GM12891 (cell line): ENCODE results near the gene KCNJ4.

ENCODE experiments used
- POLR2A ChIP-seq: IDR thresholded peaks from 2 replicates; pipeline ENCODE4 v1.6.1; 2011; ENCODE audit warnings: low read depth, low read length, control low read depth
- POLR2AphosphoS5 ChIP-seq: IDR thresholded peaks from 2 replicates; pipeline ENCODE4 v1.6.1; 2011; ENCODE audit warnings: low read depth, low read length, control low read depth
- POU2F2 ChIP-seq: IDR thresholded peaks from 2 replicates; pipeline ENCODE4 v1.6.1; 2011; ENCODE audit warnings: low read depth, mild to moderate bottlenecking, control low read depth, low read length, moderate library complexity
- SPI1 ChIP-seq: IDR thresholded peaks from 2 replicates; pipeline ENCODE4 v1.6.1; 2011; ENCODE audit warnings: low read depth, low read length, control low read depth
- TAF1 ChIP-seq: IDR thresholded peaks from 2 replicates; pipeline ENCODE4 v1.6.1; 2011; ENCODE audit warnings: low read depth, low read length, control low read depth

- no peak for TF ChIP-seq POLR2A
- no peak for TF ChIP-seq TAF1
- TF ChIP-seq SPI1, result no peak
- no peak for TF ChIP-seq POLR2AphosphoS5
- TF ChIP-seq POU2F2, result no peak
These were observed 13.2 kb downstream of the KCNJ4 start for GRCh38 chr22:38441620-38442287.
